OCI-LY1 (cell line): ENCODE measurements around the gene RBM28.

Experiments used
- H2AFZ ChIP-seq: fragments of 200-600 bp; sonication (generic), shearing (Covaris generic); 2 replicates; pipeline ENCODE4 v1.6.0; 2014; ENCODE audit warnings: antibody characterized with exemption, mild to moderate bottlenecking, low read length
- H3F3A ChIP-seq: fragments of 200-600 bp; sonication (generic), shearing (Covaris generic); 2 replicates; pipeline ENCODE4 v1.6.0; 2014; ENCODE audit warnings: mild to moderate bottlenecking, antibody characterized with exemption, low read length, moderate library complexity; ENCODE audit not compliant: insufficient read depth
- H3K27ac ChIP-seq: fragments of 200-600 bp; sonication (generic); 2 replicates; pipeline ENCODE4 v1.5.1; 2014; ENCODE audit warnings: low read length, mixed run types, mild to moderate bottlenecking, low read depth; ENCODE audit not compliant: poor library complexity, severe bottlenecking
- H3K27me3 ChIP-seq: fragments of 200-600 bp; sonication (generic); 2 replicates; pipeline ENCODE4 v1.6.0; 2014; ENCODE audit warnings: antibody characterized with exemption, mild to moderate bottlenecking, low read length, moderate library complexity; ENCODE audit not compliant: insufficient read depth
- H3K36me3 ChIP-seq: fragments of 200-600 bp; sonication (generic); 2 replicates; pipeline ENCODE4 v1.6.1; 2014; ENCODE audit warnings: mild to moderate bottlenecking, antibody characterized with exemption, low read length, moderate library complexity, mixed read lengths; ENCODE audit not compliant: insufficient read depth
- H3K4me1 ChIP-seq: fragments of 200-600 bp; sonication (generic); 2 replicates; pipeline ENCODE4 v1.5.1; 2014; ENCODE audit warnings: mild to moderate bottlenecking, low read length, moderate library complexity; ENCODE audit not compliant: insufficient read depth, severe bottlenecking
- H3K4me2 ChIP-seq: fragments of 200-600 bp; sonication (generic), shearing (Covaris generic); 2 replicates; pipeline ENCODE4 v1.6.1; 2014; ENCODE audit warnings: low read length
- H3K4me3 ChIP-seq: fragments of 200-600 bp; sonication (generic); 2 replicates; pipeline ENCODE4 v1.5.1; 2014; ENCODE audit warnings: low read length, low read depth, mild to moderate bottlenecking, mixed read lengths; ENCODE audit not compliant: poor library complexity, severe bottlenecking
- H3K79me2 ChIP-seq: fragments of 200-600 bp; shearing (Covaris generic); 2 replicates; pipeline ENCODE4 v1.6.1; 2016; ENCODE audit warnings: mixed run types, low read length, mixed read lengths; ENCODE audit not compliant: insufficient read depth
- H3K9ac ChIP-seq: fragments of 200-600 bp; sonication (generic), shearing (Covaris generic); 2 replicates; pipeline ENCODE4 v1.6.1; 2014; ENCODE audit warnings: mild to moderate bottlenecking, low read length, mixed read lengths
- H3K9me2 ChIP-seq: fragments of 200-600 bp; sonication (generic), shearing (Covaris generic); 2 replicates; pipeline ENCODE4 v1.6.1; 2014; ENCODE audit warnings: low read depth, mild to moderate bottlenecking, low read length, mixed read lengths
- H3K9me3 ChIP-seq: fragments of 200-600 bp; shearing (Covaris generic); 2 replicates; pipeline ENCODE4 v1.6.1; 2014; ENCODE audit warnings: low read length, mixed read lengths
- H4K20me1 ChIP-seq: fragments of 200-600 bp; sonication (generic), shearing (Covaris generic); 2 replicates; pipeline ENCODE4 v1.6.0; 2016; ENCODE audit warnings: mild to moderate bottlenecking, low read length; ENCODE audit not compliant: insufficient read depth
- CTCF ChIP-seq: fragments of 200-600 bp; sonication (generic), shearing (Covaris generic); IDR thresholded peaks from 2 replicates; pipeline ENCODE4 v1.5.1; 2017; ENCODE audit warnings: mild to moderate bottlenecking, antibody characterized with exemption, low read length, moderate library complexity, mixed read lengths
- EZH2 ChIP-seq: fragments of 200-600 bp; sonication (generic), shearing (Covaris generic); IDR thresholded peaks from 2 replicates; pipeline ENCODE4 v1.8.0; 2017; ENCODE audit warnings: borderline replicate concordance, mixed run types, mild to moderate bottlenecking, antibody characterized with exemption, low read length, moderate library complexity, mixed read lengths

The RBM28 gene

GRCh38 chr7:128341733-128342132 lies 2.0 kb downstream of the RBM28 start:
- Histone ChIP-seq H3K4me2 (peak overlapping the region; percentile 91), H3F3A (no peaks in the 10 kb centered on the region), H3K9me3 (no peaks in the 10 kb centered on the region), H3K4me1 (peaks cover 21% of the 10 kb centered on the region), H3K79me2 (peaks cover 32% of the 10 kb centered on the region), H3K4me3 (peak overlapping the region; percentile 73), H3K27me3 (no peaks in the 10 kb centered on the region), H3K36me3 (peaks cover 46% of the 10 kb centered on the region), H3K9me2 (no peaks in the 10 kb centered on the region), H2AFZ (no peak overlapping the region), H3K9ac (peak overlapping the region; percentile 79; the same call in 1 of the 2 replicates), H3K27ac (no peak overlapping the region), H4K20me1 (no peaks in the 10 kb centered on the region)
- TF ChIP-seq EZH2 = no peak
- no peak for TF ChIP-seq CTCF

- Histone ChIP-seq H3K36me3 (peaks cover 97% of the 10 kb centered on the region), H3K4me3 (no peak overlapping the region), H3K27me3 (no peaks in the 10 kb centered on the region), H3K9me3 (no peaks in the 10 kb centered on the region), H3K4me1 (no peaks in the 10 kb centered on the region), H3K79me2 (peaks cover 5% of the 10 kb centered on the region), H3F3A (no peaks in the 10 kb centered on the region), H3K27ac (no peak overlapping the region), H2AFZ (no peak overlapping the region), H3K9me2 (no peaks in the 10 kb centered on the region), H4K20me1 (no peaks in the 10 kb centered on the region), H3K9ac (no peak overlapping the region), H3K4me2 (no peak overlapping the region)
- no peak for TF ChIP-seq EZH2
These were observed 8.0 kb downstream of the RBM28 start for GRCh38 chr7:128335730-128336129.

- no peaks in the 10 kb centered on the region for H4K20me1 ChIP-seq
- no peak overlapping the region for H3K4me2 ChIP-seq
- no peaks in the 10 kb centered on the region for H3F3A ChIP-seq
- no peak overlapping the region for H3K4me3 ChIP-seq
- H3K9ac ChIP-seq = no peak overlapping the region
- H3K4me1 ChIP-seq = no peaks in the 10 kb centered on the region
- H3K27ac ChIP-seq = no peak overlapping the region
- TF ChIP-seq EZH2 (no peak), CTCF (no peak)
- H3K36me3 ChIP-seq = peaks cover 100% of the 10 kb centered on the region
- H2AFZ ChIP-seq = no peak overlapping the region
- no peaks in the 10 kb centered on the region for H3K79me2 ChIP-seq
- no peaks in the 10 kb centered on the region for H3K9me3 ChIP-seq
- no peaks in the 10 kb centered on the region for H3K27me3 ChIP-seq
- no peaks in the 10 kb centered on the region for H3K9me2 ChIP-seq
These were observed 19.4 kb downstream of the RBM28 start for GRCh38 chr7:128324368-128324680.
